ENCODE measurements around the gene SYNE1.
A peak's percentile ranks its signal among the peaks of the same experiment; 100 is the strongest.
"Not testable (repeated sequence)": the region's sequence is repeated elsewhere in the genome, so short reads cannot be mapped to it uniquely, and the experiment has no call there.

The SYNE1 gene

DNA sequence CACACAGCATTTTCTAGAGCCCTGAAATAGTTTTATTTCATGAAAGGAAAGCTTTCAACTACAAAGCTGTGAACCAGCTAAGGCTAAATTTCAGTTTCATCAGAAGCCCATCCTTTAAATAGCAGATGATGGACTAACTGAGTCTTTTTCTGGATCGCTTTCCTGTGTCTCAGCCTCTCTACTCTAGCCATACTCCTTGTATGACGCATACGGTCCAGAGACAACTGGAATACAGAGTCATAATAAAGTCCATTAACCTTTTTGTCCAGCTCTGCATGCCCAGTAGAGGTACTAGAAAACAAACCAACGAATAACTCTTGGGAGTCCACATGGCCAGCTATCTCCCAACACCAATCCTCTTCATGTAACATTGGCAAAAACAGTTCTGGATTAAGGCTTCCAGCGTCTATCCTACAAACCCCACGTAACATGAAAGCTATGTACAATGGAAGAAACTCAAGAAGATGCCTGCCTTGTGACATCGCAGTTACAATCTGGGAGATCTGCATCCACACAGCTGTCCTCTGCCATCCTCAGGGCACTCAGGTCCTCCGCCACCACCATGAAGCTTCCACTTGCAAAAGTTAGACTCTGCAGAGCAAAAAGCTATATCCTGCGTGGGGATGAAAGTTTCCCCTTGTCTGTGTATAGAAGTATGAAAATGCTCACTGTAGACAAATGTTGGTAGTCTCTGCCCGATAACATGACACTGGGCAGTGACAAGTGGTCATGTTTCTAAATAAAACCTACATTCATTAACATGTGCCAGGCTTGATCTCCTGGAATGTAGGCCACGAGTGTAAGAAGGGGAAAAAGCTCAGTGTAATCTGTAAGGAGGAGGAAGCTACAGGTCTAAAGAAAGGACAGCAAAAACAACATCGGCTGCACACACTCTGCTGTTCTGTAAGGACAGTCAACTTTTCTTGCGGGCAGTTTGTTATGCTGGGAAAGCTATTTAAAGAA lies 469.2 kb downstream of the SYNE1 start:
- DNase-seq = no peak

DNA sequence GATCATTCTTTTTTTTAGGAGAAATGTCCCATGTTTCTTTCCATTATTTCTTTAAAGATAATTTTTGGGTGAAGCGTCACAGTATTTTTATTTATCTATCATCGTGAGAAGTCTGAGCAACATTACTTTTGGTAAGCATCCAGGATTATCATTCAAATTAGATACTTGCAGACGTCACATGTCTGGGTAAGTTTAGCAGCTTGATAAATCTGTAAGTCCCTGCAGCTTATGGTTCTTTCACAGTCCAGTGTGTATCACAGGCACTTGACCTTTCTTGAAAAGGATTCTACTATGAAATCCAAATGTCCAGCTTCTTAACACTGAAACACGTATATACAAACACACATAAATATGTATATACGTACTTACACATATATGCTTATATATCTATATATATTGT lies 470.3 kb downstream of the SYNE1 start:
- DNase-seq = no peak

DNA sequence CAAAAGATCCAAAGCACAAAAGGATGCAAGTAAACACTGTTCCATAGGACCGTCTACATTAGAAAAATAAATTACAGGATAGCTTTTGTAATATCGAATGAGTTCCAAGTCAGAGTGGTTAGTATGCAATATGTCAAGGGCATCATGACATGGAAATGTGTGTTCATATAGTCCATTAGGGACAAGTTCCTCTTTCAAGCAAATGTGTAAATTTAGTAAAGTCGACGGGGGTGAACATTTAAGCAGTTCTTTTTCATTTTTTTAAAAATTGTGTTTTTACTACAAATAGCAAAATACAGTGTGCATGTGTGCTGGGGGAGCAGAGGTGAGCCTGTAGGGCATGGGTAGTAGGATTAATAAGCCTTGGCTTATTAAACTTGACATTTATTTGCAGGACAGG lies 470.7 kb downstream of the SYNE1 start:
- DNase-seq = no peak

DNA sequence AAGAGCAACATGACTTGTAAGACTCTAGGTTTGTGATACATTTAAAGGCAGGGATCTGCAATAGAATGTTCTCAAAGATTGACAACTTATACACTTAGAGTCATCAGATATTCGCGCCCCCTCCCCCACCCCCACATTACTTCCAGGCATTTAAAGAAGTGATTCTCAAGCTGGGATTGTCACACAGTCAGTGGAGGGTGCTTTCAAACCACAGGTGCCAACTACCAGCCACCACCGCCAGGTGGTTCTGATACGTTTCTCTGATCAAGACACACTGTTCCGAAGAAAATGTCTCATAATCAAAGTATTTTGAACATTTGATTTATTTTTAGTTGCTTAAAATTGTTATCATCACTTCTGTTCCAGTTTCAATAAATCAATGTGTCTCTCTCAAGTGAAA lies 472.2 kb downstream of the SYNE1 start:
- DNase-seq = no peak

DNA sequence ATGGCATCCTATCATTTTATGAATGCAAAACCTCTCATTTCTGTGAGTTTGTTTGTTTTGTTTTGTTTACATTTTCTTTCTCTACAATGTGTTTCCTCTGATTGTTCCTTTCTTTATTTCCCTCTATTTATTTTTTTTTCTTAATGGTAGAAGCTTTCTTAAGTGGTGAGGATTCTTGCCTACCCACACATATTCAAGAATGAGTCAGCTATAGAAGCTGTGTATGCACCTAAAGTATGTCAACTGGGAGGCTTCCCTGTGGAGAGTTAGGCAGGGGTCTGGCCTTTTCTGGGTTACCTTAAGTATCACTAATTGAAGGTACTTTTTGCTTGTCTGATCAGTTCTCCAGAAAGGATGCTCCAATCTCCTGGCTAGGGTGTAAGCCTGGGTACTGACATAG lies 475.7 kb downstream of the SYNE1 start:
- no peak for DNase-seq

DNA sequence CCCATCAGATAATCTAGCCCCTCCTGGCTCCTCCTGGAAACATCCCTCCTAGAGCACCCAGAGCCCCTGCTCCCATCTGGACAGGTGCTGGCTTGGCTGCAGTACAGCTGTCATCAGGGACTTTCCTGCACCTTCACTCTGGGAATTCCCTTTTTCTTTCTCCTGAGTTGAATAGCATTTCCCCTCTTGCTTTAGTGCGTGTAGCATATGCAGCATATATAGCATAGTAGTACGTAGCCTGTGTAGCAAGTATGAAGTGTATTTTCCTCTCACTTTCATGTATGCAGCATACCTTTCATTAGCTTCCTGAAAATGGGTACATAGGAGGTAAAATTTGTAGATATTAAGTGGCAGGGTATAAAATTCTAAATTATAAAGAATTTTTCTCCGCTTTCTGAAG lies 476.8 kb downstream of the SYNE1 start:
- no peak for DNase-seq

DNA sequence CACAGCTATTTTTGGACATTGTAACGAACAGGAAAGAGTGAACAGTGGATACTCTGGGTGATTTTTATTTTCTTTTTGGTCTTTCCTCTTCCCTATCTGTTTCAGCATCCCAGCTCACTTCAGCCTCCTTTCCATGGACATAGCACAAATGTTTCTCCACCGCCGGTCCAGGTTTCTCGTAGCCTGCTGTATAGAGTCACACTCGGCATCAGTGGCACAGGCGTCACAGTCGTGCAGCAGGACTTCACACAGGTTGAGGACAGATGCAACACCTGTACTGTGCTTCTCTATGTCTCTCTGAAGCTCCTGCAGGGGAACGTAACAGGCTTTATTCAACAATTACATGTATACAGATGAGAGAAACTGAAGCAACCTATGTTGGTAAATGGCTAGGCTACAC lies 481.4 kb downstream of the SYNE1 start:
- DNase-seq = no peak

DNA sequence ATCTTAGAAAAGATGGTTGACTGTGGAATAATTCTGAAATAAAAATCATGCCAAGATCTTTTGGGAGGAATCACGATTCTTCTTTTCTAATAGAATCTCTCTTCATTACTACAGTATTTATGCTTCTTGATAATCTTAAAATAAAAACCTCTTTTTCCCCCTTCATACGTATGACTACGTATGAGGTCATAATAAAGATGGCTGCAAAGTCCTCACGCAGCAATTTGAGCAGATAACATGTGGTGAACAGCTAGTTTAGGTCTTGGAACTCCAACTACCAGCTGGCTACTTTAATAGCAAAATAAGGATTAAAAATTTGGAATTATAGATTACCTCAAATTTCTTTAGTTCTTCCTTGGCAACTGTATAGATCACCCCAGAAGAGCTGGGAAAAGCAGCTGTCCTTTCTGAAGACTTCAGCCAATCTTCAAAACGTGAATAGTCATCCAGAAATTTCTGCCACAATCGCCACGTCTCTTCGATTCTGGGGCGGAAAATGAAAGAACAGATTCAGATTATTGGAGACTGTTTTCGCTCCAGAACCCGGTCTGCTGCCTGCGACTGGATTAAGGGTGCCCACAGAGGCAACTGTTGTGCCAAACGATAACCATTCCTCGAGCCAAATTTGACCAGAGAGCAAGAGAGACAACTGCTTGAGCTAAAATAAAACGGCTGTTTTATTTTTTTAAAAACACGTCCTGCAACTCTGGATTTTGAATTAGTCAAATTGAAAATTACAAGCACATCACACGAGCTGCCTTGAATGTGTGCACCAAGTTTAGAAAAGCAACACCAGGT lies 482.4 kb downstream of the SYNE1 start:
- no peak for DNase-seq

DNA sequence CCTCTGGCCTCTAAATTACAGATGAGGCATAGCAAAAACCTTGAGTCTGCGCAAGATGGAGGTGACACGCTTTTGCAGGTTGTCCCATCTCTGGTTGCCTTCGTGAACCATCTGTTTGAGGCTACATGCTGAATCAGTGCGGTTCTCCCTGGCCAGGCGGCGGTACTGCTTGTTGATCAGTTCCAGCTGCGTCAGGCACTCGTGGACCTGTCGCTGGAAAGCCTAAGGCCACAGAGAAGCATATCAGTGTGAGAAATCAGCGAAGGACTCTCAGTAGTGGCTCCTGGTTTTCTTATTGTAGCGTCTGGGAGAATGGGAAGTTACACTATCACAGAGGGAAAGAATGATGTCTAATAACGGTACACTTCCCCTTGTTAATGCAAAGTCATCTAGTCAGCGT lies 485.2 kb downstream of the SYNE1 start:
- DNase-seq = no peak

DNA sequence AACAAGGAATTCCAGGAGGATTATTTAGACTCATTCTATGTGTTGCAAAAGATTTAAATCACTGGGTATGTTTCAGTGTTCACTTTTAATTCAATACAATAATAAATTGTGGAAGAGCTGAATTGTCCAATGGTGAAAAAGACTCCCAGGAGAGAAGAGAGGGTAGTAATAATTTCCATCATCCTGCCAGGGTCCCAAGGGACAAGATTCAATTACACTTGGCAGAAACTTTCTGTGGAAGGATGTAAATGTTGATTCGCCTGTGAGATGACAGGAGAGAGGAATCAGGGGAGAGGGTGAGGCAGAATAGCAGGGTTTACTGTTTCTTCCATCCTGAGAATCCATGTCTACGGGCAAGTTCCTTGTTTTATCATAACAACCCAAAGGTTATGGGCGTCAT lies 487.0 kb downstream of the SYNE1 start:
- DNase-seq = no peak

DNA sequence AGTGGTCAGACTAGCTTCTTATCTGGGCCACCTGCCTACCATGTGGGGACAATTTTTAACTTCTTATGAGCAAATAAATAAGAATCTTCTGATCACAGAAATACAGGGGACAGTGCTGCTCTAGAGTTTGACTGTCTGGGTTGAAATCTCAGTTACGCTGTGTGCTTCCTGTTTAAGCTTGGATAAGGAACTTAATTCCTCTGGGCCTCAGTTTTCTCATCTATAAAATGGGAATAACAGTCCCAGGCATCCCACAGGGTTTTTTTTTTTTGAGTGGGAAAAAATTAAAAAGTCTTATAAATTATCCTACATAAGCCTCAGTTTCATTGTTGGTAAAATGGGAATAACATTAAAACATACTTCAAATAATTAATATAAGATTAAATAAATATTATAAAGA lies 488.8 kb downstream of the SYNE1 start:
- no peak for DNase-seq

DNA sequence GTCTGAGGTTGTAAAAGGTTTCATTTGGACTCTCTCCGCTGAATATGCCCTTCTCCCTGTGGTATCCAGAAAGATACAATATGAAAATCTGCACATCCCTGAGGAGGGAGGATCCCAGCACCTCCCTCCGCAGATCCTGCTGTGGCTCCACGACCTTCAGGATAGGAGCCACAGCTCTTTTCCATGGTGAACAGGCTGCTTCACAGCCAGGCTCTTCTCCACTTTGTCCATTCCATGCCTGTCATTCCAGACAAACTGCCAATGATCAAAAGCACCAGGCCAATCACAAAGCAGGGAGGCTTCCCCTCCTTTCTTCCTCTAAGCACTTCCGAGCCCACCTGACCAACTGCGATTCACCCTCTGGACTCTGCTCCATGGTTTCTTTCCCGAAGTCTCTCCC lies 489.9 kb downstream of the SYNE1 start:
- DNase-seq = no peak

DNA sequence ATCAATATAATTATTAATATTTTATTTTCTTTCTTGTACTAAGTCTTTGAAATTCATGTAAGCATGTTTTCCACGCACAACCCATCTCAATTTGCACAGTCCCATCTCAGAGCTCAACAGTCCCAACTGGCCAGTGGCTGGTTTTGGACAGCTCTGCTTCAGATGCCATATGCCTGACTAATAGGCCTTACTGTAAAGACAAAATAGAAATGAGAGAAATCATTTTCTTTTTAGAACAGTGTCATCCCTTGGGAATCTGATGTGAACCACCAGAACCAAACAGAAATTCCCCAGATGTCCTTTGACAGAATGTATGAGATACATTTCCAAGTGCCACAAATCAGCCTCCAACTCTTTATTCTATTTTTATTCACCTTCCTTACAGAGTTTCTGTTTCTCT lies 490.8 kb downstream of the SYNE1 start:
- no peak for DNase-seq

DNA sequence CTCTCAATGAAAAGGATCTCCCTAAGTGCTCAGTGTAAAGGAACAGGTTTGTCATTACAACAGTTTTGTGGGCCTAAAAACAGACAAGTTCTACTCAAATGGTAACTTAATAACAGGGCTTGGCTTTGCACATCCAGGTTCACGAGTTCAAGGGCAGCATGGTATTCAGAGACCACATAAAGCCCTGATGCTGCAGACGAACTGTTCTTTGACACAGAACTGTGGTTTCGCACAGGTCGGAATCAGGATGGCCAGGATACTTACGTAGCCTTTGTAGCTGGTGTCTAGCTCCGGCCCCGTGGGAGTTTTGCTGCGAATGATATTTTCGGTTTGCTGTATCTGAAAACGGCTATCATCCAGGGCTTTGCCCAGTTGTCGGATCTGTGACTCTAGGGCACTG lies 493.8 kb downstream of the SYNE1 start:
- DNase-seq = no peak

DNA sequence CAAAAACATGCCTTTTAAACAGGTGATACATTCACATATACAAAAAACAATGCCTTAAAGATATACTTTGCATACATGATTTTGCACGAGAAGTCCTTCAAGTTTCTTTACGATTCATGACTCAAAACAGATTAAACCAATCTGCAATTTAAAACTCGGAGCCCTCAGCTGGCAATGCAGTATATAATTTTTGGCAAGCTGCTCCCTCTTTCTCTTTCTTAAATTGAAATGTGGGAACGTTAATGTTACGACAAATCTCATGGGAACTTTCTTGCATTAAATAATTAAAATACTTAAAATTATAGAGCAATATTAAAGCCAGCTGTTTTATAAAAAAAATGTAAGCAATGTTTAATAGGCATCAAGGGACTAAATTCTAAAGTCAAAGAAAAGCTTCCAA lies 495.1 kb downstream of the SYNE1 start:
- DNase-seq = no peak

DNA sequence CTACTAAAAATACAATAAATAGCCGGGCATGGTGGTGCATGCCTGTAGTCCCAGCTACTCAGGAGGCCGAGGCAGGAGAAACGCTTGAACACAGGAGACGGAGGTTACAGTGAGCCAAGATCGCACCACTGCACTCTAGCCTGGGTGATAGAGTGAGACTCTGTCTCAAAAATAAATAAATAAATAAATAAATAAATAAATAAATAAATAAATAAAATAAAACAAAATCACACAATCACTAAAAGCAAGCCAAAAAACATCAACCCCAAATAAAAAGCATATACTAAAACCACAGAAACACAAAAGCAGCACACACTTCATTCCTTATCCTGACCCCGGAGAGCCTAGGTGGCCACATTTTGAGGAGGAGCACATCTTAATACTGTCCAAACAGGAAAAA lies 498.8 kb downstream of the SYNE1 start:
- not testable (repeated sequence) for DNase-seq

DNA sequence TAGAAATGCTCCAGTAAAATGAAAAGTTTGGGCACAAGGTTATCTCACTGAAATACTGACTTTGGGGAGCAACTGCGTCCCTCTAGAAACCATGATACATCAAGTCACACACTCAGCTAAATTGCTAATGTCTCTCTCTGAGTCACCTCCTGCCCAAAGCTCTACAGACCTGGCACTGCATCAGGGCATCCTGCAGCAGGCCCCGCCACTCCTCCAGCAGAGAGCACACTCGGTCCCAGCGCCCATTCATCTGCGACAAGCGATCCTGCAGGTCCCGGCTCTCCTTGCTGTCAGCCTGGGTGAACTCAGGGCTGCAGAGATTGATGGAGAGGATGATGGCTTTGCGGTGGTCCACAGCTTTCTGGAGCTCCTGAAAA lies 500.7 kb downstream of the SYNE1 start:
- peak; percentile 94 for DNase-seq

DNA sequence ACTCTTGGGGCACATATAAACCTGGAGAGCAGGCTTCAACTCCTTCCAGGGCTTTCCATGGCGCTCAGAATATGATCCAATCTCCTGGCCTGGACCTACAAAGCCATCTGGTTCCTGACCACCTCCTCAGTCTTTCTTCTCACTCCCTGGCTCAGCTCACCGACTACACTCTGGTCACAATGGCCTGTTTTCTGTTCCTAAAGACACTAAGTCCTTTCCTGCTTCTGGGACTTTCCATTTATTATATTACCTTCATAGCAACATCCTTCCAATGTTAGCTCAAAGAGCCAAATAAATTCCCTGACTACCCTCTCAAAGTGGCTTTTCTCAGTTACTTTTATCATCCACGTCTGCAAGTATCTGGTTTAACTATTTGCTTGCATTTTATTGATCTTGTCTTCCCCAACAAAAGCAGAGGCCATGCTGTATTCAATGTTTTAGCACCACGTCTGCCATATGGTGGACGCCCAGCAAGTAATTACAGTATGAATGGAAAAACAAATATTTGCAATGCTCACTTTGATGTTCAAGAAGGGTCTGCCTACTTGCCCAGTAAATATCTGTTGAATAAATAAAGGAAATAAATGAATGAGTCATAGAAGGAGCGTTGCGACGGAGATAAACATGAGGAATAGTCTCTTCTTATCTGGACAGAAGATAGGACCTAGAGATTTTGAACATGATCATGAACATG lies 501.3 kb downstream of the SYNE1 start:
- peak; percentile 94 for DNase-seq

DNA sequence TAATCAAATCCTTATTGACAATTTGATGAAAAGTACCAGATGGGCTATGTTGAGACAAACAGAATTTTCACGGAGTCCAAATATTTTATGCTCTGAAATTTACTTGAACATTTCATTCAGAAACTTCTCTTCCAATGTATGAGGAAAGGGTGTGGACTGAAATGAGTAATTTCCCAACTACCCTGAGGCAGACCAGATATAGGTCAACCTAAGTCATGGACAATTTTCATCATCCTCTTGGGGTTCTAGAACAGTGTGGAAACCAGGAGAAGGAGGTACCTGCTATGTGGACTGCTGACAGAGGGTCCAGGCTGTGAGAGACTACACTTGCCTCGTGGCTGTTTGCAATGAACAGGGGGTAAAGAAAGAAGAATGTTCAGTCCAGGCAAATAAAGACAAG lies 506.7 kb downstream of the SYNE1 start:
- no peak for DNase-seq

DNA sequence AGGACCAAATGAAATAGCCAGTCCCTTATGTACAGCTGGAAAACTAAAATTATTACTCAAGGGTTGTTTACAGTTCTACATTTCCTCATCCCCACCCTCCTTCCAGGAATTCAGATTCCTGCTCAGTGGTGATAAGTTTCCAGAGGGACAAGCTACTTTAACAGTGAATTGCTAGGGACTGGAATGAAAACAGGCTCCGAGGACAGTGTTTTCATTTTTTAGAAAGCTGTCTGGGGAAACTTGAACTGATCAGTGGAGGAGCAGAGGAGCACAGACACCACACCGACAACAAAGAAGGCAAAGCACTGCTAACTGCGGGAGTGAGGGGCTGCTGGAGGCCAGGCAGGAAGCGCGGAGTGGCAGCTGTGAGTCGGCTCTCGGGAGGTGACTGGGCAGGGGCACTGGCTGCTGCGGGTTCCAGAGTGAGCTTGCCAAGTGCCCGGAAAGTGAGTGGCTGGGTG lies 507.4 kb downstream of the SYNE1 start:
- peak; percentile 50 for DNase-seq

DNA sequence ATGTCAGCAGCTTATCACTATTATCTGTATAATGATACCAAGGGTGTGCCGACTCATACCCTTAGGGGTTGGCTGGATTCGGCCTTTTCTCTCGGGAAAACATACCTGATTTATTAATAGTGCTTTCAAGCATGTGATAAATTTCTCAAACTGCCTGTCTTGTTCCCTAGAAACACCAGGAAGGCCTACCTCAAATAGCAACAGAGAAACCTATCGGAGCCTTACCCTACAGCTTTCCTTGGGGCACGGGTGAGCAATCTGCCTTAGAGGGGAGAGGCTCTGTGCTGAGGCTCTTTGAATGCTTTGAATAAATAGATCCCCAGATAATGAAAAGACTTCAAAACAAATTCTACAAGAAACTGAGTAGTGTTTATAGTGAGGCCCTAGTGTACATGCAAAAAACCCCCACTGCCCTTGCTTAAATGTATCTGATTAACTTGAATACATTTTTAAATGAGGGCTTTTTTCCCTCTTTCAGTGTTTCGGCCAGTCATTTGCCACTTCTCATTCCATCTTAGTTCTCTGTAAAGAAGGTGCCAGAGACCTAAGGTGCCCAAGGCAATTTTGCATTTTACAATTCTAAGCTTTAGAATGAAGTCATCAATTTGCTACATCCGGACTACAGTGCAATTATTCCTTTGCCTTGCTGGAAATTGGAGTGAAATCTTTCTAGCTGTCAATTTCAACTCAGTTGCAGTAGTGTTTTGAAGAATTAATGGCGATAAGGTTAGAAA lies 509.6 kb downstream of the SYNE1 start:
- no peak for DNase-seq

DNA sequence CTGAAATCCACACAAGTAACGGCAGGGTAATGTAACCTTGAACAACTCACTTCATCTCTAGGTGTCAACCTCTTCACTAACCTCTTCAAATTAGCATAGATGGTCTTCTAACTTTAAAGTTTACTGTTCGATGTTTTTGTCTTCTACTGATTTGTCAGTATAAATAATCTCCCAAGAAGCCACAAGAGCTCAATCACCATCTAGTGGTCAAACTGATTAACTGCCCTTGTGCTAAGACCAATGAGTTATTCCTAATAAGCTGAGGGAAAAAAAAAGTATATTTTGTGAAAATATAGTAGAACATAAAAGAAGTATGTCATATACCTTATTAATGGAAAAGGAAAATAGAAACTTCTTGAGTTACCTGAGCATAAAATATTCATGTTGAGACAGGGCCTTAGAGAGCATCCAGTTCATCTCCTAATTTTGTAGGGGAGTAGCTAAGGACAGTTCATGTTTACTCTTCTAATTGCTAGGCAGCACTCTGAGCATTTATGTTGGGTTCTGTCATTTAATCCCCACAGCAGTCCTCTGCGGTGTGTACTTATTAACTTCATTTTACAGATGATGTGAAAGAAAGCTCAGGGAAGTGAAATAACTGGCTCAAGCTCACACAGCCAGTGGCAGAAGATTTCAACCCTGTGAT lies 512.6 kb downstream of the SYNE1 start:
- DNase-seq = peak; percentile 70
